Measurements from ENCODE around the gene MEP1A.
"Not testable (repeated sequence)": the region's sequence is repeated elsewhere in the genome, so short reads cannot be mapped to it uniquely, and the experiment has no call there.

The MEP1A gene

GRCh38 chr6:46764961-46765360 is 28.2 kb upstream of the MEP1A start:
- TF ChIP-seq, protein P1, sequence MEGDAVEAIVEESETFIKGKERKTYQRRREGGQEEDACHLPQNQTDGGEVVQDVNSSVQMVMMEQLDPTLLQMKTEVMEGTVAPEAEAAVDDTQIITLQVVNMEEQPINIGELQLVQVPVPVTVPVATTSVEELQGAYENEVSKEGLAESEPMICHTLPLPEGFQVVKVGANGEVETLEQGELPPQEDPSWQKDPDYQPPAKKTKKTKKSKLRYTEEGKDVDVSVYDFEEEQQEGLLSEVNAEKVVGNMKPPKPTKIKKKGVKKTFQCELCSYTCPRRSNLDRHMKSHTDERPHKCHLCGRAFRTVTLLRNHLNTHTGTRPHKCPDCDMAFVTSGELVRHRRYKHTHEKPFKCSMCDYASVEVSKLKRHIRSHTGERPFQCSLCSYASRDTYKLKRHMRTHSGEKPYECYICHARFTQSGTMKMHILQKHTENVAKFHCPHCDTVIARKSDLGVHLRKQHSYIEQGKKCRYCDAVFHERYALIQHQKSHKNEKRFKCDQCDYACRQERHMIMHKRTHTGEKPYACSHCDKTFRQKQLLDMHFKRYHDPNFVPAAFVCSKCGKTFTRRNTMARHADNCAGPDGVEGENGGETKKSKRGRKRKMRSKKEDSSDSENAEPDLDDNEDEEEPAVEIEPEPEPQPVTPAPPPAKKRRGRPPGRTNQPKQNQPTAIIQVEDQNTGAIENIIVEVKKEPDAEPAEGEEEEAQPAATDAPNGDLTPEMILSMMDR (IDR thresholded peaks at IDR 0.05), result no peak
- no peak for TF ChIP-seq ZFX (IDR thresholded peaks at IDR 0.05; ENCODE audit: borderline replicate concordance)
- H3K27ac ChIP-seq, result no peak overlapping the region

- TF ChIP-seq, protein P1 (IDR thresholded peaks at IDR 0.05), result no peak
- TF ChIP-seq ZFX (IDR thresholded peaks at IDR 0.05; ENCODE audit: borderline replicate concordance), result no peak
- no peak overlapping the region for H3K27ac ChIP-seq
These were observed 21.2 kb upstream of the MEP1A start for GRCh38 chr6:46772016-46772415.

- no peak overlapping the region for H3K27ac ChIP-seq
- no peak for TF ChIP-seq ZFX (IDR thresholded peaks at IDR 0.05; ENCODE audit: borderline replicate concordance)
- TF ChIP-seq, protein P1 (IDR thresholded peaks at IDR 0.05), result no peak
These were observed 20.4 kb upstream of the MEP1A start for GRCh38 chr6:46772762-46773161.

DNA sequence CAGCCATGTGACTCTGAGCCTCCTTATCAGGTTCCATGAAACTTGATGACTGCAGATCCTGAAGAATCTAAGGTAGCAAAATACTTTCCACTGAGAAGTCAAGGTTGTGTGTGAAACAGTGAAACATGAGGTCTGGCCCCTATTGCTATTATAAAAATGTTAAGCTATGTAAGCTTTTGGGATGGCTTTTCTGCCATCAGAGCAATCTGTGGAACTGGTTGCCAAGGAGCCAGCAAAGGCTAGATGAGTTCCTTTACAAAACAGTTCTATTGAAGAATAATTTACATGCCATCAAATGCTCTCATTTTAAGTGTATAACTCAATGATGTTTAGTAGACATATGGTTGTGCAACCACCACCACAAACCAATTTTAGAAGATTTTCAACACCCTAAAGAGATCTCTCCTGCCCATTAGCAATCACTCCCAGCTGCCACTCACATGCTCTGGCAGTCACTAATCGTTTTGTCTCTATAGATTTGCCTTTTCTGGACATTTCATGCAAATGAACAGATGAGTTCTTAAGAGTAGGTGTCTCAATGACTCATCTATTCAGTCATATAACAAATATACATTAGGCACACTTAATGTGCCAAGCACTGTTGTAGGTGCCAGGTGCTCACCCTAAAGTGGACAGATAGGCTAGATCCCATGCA is 19.9 kb upstream of the MEP1A start:
- no peak for TF ChIP-seq ZFX (IDR thresholded peaks at IDR 0.05; ENCODE audit: borderline replicate concordance)
- TF ChIP-seq, protein P1 (IDR thresholded peaks at IDR 0.05), result no peak
- H3K27ac ChIP-seq, result no peak overlapping the region

- H3K27ac ChIP-seq, result not testable (repeated sequence)
These were observed 18.5 kb upstream of the MEP1A start for GRCh38 chr6:46774736-46775135.

DNA sequence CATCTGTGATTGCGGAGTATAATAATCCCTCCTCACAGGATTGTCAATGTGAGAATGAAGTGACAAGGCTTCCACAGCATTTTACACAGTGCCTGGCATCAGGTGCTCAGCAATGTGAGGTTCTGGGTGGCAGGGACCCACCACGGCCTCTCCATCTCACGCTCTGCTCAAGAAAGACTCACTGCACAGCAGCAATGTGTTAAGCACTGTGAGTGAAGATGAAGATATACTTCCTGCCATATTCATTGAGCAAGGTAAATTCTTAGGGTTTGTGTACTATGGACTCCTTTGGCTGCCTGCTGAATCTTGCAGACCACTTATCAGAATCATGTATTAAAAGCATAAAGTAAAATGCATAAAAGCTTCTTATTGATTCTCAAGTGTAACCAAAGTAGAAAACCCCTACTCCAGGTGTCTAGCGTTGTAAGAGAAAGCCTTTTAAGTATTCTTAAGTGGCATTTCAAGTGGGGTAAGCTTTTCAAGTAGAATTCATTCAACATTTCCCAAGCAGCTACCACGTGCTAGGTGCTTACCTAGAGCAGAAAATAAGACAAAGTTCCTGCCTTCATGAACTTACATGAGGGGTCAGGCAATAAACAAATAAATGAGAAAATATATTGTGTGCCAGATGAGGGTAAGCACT is 17.0 kb upstream of the MEP1A start:
- no peak for TF ChIP-seq ZFX (IDR thresholded peaks at IDR 0.05; ENCODE audit: borderline replicate concordance)
- TF ChIP-seq, protein P1 (IDR thresholded peaks at IDR 0.05), result no peak
- no peak overlapping the region for H3K27ac ChIP-seq

DNA sequence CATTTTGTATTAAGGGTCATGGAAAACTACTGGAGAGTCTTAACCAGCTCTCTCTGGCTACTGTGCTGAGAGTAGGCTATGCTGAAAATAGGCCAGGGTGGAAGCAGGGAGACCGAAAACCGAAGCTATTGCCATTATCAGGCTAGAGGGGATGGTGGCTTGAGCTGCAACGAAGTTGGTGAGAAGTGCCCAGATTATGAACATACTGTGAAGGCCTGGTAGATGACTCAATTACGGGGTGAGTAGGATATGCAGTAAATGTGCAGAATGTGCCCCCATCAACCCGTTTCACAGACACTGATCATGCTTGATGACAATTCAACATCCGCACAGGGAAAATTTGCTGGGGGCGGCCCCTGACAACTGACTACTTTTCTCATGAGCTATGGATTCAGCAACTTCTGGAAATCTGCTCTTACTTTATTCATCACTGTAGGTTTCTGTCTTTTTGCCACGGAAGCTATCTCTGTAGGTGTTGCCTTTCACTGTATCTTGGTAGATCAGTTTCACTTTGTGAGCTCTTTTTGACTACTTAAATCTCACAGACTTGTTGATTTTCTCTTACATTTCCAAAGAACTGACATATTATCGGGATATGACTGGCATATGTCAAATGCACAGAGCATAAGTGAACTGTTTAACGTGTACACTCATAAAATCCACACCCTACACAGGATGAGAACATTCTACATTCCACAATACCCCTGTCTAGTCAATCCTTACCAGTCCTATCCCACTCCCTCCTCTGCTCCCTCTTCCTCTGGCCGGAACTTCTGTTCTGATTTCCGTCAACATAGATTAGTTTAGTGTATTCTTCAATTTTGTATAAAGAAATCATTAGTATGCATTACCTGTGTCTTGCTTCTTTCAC is 15.5 kb upstream of the MEP1A start:
- H3K27ac ChIP-seq, result no peak overlapping the region
- TF ChIP-seq ZFX (IDR thresholded peaks at IDR 0.05; ENCODE audit: borderline replicate concordance), result no peak
- TF ChIP-seq, protein P1 (IDR thresholded peaks at IDR 0.05), result no peak
